Stimulated activated CD8-positive, alpha-beta memory T cell treated with anti-CD3 and anti-CD28 coated beads, Interleukin-15, amount 100 ng/mL, for 1 hour (primary cell): ENCODE measurements around the gene MYO1A.
A peak's percentile ranks its signal among the peaks of the same experiment; 100 is the strongest.

Experiments
- DNase-seq: peaks from one replicate; pipeline ENCODE4 v3.0.0-alpha.2; 2020; ENCODE audit warnings: low read depth

The MYO1A gene

GRCh38 chr12:57049890-57050289, at the start of gene MYO1A:
Gene MYO1A (minus strand): TSS chr12:57050129. CDS start chr12:57048323, 1,806 bp downstream.
- DNase-seq: no peak

DNA sequence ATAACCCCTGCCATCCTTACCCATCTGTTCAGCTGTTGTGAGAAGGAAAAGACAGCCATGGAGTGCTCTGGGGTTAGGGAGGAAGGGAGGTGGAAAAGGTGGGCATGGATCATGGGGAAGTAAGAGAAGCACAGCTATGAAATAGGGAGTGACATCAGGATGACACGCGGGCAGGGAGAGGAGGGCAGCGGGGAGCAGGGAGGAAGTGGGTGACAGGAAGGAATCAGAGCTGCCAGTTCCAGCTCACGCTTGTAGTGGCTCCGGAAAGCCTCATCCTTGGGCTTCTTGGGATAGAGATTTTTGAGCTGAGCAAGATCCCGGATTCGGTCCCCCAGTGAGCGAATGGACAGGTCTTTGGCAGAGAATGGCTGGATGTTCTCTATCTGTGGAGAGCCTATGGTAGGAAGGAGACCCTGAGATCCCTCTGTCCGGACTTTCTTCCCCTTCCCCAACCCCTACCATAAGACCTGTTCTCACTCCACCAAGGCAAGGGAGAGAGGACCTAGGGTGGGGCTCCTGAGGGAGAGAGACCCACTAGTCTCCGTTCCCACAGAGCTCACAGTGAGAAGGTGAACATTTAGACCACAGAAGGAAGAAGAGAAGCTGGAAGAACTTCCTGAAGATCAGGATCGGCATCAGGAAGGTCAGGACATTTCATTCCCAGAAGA, 49.3 kb upstream of the MYO1A start:
- no peak for DNase-seq

GRCh38 chr12:57098546-57098945, 48.6 kb upstream of the MYO1A start:
- no peak for DNase-seq

DNA sequence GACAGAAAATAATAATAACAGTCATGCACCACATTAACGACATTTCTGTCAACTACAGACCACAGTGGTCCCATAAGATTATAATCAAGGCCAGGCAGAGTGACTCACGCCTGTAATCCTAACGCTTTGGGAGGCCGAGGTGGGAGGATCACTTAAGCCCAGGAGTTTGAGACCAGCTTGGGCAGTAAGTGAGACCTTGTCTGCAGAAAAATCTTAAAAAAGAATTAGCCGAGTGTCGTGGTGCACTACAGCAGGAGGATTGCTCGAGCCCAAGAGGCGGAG, 47.6 kb upstream of the MYO1A start:
- DNase-seq: no peak

DNA sequence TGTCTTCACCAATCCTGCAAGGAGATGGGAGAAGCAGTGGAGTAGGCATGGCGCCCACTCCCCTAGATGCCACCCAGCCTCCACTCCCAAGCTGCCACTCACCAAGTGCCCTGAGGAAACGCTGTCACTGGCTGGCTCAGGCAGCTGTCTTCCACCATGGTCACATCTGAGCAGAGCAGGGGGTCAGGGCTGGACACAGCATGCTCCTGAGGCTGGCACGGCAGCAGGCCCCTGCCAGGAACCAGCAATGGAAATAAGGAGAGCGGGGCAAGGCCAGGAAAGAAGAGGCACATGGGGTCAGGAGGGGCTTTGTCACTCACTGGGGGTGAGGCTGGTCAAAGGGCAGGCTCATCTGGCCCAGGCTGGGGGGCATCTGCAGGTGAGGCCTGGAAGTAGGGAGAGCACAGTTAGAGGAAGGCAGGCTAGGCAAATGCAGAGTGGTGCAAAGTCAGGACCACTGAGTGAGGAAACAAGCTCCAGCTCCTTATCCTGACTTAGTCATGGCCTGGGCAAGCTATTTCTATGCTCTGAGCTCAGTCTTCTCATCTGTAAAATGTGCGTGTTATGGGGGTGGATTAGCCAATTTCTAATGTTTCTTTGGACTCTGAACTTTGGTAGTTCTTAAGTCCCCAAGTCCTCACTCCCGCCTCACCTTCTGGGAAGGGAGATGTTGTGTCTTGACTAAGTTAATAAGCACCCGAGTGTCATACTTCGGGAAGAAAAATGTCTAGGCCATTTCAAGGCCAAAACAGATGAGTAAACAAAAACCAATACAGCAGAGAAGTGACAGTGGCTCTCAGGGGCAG, 47.0 kb upstream of the MYO1A start:
- no peak for DNase-seq

DNA sequence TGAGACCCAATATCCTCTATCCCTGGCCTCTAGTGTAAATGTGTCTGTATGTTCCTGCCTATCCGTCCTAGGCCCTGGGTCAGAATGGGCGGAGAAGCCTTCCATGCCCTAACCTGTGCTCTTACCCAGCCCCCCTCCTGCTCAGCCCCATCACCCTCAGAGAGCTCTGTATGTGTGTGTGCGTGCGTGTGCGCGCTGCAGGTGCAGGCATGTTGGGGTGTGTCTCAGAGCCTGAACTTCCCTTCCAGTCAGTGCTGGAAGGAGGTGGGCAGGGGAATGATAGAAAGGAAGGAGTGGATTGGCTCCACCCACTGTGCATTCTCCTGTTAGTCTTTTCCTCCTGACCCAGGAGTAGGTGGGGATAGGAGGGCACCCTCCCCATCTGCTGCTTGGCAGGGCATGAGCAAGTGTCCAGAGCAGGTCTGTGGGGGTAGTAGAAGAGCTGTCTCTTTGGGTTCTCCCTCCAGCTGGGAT, 46.2 kb upstream of the MYO1A start:
- no peak for DNase-seq

DNA sequence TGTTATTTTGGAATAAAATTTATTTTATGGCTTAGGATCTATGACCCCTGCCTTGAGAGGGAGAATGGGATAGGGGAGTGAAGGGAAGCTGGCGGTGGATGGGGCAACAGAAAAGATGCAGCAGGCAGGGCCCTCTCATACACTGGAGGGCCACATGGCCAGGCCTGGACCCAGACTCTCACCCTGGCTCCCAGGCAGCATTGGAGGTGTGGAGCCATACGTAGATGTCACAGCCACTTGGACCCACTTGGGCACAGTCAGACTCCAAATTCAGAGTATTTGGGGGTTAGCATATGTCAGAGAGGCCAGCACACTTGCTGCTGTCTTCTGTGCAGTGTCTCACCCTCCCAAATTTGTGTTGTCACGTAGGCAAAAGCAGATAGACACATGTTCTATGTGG, 45.5 kb upstream of the MYO1A start:
- no peak for DNase-seq

DNA sequence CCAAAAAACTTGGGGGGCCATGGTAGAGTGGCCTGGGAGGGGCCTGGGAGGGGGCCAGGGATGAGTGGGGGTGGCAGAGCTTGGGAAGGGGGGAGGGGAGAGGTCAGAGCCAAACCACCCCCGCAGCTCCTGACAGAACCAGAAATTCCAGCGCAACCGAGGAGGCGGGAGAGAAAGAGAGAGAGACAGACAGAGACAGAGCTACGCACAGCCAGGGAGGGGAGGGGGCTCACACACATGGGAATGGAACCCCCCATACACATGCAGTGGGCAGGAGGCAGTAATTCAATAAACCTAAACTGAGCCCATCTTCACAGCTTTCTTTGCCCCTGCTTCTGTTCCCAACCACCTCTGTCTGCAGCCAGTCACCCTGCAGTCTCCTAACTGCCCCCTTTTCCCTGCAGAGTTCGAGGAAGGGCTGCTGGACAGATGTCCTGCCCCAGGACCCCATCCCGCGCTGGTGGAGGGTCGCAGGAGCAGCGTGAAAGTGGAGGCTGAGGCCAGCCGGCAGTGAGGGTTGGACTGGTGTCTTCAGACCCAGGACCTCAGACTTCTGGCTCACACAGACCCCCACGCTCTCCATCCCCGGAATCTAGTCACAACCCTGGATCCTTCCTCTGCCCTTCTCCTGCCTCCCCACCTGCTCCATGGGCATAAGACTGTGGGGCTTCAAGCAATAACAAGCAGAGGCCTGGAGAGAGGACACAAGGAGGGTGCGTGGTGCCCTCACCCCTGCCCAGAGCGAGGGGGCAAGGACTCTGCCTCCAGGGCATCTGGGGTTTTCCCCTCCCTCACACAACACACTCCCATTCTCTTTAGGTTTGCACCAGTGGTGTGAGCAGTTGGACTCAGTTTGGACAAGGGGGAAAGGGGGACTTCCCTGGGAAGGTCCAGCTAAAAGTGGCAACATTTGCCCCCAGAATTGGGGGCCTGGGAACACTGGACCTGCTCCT, 44.6 kb upstream of the MYO1A start:
- DNase-seq: no peak

GRCh38 chr12:57093415-57094207, 43.7 kb upstream of the MYO1A start:
- DNase-seq: peak; percentile 49

DNA sequence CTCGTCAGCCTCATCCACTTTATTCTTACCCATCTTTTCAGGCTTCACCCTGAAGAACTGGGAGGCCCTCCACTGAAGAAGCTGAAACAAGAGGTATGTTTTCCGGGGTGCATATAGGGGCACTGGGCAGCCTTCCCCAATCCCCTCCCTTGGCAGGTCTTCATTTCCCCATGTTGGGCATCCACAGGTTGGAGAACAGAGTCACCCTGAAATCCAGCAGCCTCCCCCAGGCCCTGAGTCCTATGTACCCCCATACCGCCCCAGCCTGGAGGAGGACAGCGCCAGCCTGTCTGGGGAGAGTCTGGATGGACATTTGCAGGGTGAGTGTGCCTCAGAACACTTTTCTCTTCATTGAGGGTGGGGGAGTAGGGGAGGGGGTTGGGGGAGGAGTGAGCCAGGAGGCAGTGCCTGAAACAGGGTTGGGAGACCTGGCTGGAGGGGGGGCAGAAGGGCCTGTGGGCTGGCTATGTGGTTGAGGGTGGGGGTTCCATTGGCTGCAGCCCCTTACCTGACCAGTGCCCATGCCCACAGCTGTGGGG, 43.0 kb upstream of the MYO1A start:
- no peak for DNase-seq

GRCh38 chr12:57092529-57092862, 42.6 kb upstream of the MYO1A start:
- DNase-seq: no peak

DNA sequence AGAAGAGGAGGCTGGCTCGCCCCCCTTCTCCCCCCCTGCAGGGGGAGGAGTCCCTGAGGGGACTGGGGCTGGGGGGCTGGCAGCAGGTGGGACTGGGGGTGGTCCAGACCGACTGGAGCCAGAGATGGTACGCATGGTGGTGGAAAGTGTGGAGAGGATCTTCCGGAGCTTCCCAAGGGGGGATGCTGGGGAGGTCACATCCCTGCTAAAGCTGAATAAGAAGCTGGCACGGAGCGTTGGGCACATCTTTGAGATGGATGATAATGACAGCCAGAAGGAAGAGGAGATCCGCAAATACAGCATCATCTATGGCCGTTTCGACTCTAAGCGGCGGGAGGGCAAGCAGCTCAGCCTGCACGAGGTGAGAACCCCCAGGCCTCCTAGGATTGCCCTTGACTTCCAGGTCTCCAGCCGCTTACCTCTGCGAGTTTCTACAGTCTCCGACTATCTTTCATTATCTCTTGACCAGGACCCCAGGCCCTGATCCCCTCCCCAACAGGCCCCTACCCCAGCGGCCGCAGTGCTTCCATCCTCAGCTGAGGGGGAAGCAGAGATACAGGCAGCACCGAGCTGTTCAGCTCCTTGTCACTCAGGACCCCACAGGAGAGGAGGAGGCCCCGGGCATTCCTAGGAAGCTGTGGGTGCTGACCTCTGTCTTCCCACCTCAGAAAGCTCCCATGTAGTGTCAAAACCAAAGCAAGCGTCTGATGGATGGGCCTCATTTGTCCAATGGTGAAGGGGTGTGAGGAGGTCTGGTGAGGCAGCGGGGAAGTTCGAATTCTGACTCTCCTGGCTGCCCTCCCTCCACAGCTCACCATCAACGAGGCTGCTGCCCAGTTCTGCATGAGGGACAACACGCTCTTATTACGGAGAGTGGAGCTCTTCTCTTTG, 42.0 kb upstream of the MYO1A start:
- no peak for DNase-seq

- no peak for DNase-seq
These were observed 41.2 kb upstream of the MYO1A start for GRCh38 chr12:57090924-57091637.

GRCh38 chr12:57090490-57090889, 40.6 kb upstream of the MYO1A start:
- no peak for DNase-seq

DNA sequence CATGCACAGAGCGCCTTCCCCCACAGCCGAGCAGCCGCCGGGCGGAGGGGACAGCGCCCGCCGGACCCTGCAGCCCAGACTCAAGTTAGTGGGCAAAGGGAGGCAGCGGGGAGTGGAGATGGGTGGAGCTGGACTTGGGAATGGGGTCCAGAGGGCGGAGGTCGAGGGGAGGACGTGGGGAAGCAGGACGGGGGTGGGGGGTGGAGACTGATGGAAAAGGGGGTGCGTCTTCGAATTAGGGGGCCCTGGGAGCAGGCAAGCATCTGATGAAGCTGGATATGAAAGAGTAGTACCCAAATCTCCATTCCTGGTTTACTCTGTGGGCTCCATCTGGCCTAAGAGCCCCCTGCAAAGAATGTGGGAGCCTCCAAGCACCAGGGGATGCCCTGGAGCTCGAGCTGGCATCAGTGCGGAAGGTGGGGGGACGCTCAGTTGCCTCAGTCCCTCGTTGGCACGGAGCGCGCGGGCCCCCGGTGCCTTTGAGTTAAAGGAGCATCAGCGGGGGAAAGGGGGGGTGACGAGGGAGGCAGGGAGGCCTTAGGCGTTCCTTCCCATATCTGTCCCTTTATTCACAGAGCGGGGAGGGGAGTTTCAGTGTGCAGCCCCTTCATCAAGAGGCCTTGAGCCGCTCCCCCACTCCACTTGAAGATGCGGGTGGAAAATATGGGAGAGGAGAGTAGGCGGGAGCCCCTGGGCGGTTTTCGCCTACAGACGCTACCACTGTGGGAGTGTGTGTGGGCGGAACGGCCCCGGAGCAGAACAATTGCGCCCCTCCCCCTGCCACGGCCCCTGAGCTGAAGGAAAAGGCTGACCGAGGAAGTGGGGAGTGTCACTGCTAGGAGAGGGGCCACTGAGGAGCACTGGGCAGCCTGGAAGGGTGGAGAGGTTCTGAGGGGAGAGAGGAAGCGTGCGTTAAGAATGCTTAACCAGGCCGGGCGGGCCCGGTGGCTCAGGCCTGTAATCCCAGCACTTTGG, 39.6 kb upstream of the MYO1A start:
- peak; percentile 33 for DNase-seq

DNA sequence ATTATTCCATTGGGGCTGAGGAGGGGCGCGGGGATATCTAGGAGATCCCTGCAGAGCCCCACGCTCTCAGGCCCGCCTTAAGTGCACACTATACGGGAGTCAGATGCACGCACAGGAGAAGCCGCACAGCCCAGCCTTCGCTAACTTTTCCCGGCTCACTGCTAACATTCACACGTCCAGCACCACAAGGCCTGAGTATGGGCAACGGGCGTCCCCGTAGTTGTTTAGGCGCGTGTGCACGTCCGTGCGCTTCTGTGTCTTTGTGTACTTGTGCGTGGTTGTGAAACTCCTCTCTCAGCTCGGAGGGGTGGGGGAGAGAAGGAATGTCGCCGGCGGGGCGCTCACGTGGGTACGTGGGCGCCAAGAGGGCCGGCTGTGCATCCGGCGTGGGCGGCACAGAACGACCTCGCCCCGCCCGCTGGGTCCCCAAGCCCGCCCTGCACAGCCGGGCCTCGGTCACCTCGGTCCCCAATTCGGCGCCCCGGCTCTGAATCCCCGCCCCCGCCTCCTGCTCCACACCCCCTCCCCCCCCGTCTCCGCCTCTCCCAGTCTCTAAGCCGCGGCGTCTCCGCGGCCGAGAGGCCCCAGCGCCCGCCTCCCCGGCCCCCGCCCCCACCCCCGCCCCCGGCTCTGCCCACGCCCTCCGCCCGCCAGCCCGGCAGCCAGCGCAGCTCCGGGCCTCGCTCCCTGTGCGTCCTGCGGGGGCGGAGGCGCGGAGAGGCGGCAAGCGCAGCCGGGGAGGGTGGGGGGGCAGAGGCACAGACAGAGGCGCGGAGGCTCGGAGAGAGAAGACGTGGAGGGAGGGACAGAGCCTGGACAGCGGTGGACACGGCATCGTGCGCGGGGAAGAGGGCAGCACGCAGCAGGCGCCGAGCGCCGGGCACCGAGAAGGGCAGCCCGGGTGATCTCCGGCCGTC, 38.7 kb upstream of the MYO1A start, which contains the start of gene NAB2:
Gene NAB2 (plus strand): TSS at position 761 of the 917 bp plus-strand sequence. CDS start 158 bp downstream, outside the sequence.
- peak; percentile 79 for DNase-seq

- DNase-seq: peak; percentile 64
These were observed 37.9 kb upstream of the MYO1A start for GRCh38 chr12:57087691-57088353.
